KBM-7 (cell line): ENCODE measurements around the gene TRIM2.

ENCODE experiments used
- DNase-seq: peaks from one replicate; pipeline ENCODE4 v3.0.0-alpha.2; 2015
- in situ Hi-C: fragments of 300-500 bp; cut with MboI; formaldehyde crosslinking; loops from 2 replicates; pipeline ENCODE4 v1.14.3; 2020; ENCODE audit warnings: low sequenced_read_pairs, low pct_unique_long_range_greater_than_20kb, mixed read lengths

The TRIM2 gene

GRCh38 chr4:153345012-153345981 lies 141.1 kb downstream of the TRIM2 start:
- DNase-seq, result peak; percentile 87
- in situ Hi-C loops, result no loop called here

GRCh38 chr4:153346031-153346430 lies 141.8 kb downstream of the TRIM2 start:
- DNase-seq, result no peak
- in situ Hi-C loops, result no loop called here

- in situ Hi-C loops, result no loop called here
- DNase-seq, result no peak
Measured at GRCh38 chr4:153346563-153346962, 142.3 kb downstream of the TRIM2 start.

- no peak for DNase-seq
- in situ Hi-C loops, result no loop called here
Measured at GRCh38 chr4:153347117-153347516, 142.9 kb downstream of the TRIM2 start.

- DNase-seq, result no peak
- in situ Hi-C loops, result no loop called here
Measured at GRCh38 chr4:153348006-153348405, 143.8 kb downstream of the TRIM2 start.

- DNase-seq, result no peak
- in situ Hi-C loops, result no loop called here
Measured at GRCh38 chr4:153349206-153349805, 145.1 kb downstream of the TRIM2 start.

- DNase-seq, result peak; percentile 30
- in situ Hi-C loops, result no loop called here
Measured at GRCh38 chr4:153362184-153362583, 157.9 kb downstream of the TRIM2 start.

- DNase-seq, result no peak
- in situ Hi-C loops, result no loop called here
Measured at GRCh38 chr4:153364061-153364460, 159.8 kb downstream of the TRIM2 start.

GRCh38 chr4:153365003-153365402 lies 160.8 kb downstream of the TRIM2 start:
- in situ Hi-C loops, result no loop called here
- DNase-seq, result no peak

GRCh38 chr4:153366486-153366885 lies 162.2 kb downstream of the TRIM2 start:
- in situ Hi-C loops, result no loop called here
- DNase-seq, result no peak

- no peak for DNase-seq
- in situ Hi-C loops, result no loop called here
Measured at GRCh38 chr4:153367092-153367491, 162.8 kb downstream of the TRIM2 start.

GRCh38 chr4:153369021-153369420 lies 164.8 kb downstream of the TRIM2 start:
- DNase-seq, result no peak
- in situ Hi-C loops, result no loop called here

- in situ Hi-C loops, result no loop called here
- no peak for DNase-seq
Measured at GRCh38 chr4:153371701-153372234, 167.5 kb downstream of the TRIM2 start.

GRCh38 chr4:153372967-153373562 lies 168.8 kb downstream of the TRIM2 start:
- in situ Hi-C loops, result no loop called here
- DNase-seq, result no peak

- in situ Hi-C loops, result no loop called here
- no peak for DNase-seq
Measured at GRCh38 chr4:153374442-153374841, 170.2 kb downstream of the TRIM2 start.

- in situ Hi-C loops, result no loop called here
- DNase-seq, result no peak
Measured at GRCh38 chr4:153375303-153375702, 171.1 kb downstream of the TRIM2 start.

GRCh38 chr4:153383131-153383530 lies 178.9 kb downstream of the TRIM2 start:
- no peak for DNase-seq

GRCh38 chr4:153384160-153384559 lies 179.9 kb downstream of the TRIM2 start:
- no peak for DNase-seq
- in situ Hi-C loops, result no loop called here

More at GRCh38 chr4:153383131-153383530, 178.9 kb downstream of the TRIM2 start:
- in situ Hi-C loops, result no loop called here

GRCh38 chr4:153385784-153386183 lies 181.5 kb downstream of the TRIM2 start:
- in situ Hi-C loops, result no loop called here
- no peak for DNase-seq

GRCh38 chr4:153387981-153388380 lies 183.7 kb downstream of the TRIM2 start:
- in situ Hi-C loops, result no loop called here

More at GRCh38 chr4:153387981-153388380, 183.7 kb downstream of the TRIM2 start:
- DNase-seq, result no peak
